ENCODE data around the gene WBP11.

Gene WBP11

GRCh38 chr12:14825256-14825655 is 22.0 kb upstream of the WBP11 start:
- Histone ChIP-seq H3K36me3 (ENCODE audit: low read length) (no peaks in the 10 kb centered on the region), H3K9ac (ENCODE audit: low read length) (no peak overlapping the region), H3K27ac (ENCODE audit: low read depth, low read length) (no peak overlapping the region), H3K9me2 (replicated peaks; ENCODE audit: insufficient read depth, low read length) (no peaks in the 10 kb centered on the region), H3K4me3 (ENCODE audit: insufficient read depth, low read length, poor library complexity, severe bottlenecking) (no peak overlapping the region), H3K4me2 (ENCODE audit: low read depth, low read length, poor library complexity, severe bottlenecking) (no peak overlapping the region), H3K9me3 (ENCODE audit: insufficient read depth, low read length) (no peaks in the 10 kb centered on the region), H4K20me1 (ENCODE audit: low read depth, low read length) (no peaks in the 10 kb centered on the region), H2AFZ (ENCODE audit: low read depth, low read length, severe bottlenecking) (no peak overlapping the region), H3K27me3 (ENCODE audit: low read length) (no peaks in the 10 kb centered on the region), H3F3A (ENCODE audit: insufficient read depth) (no peaks in the 10 kb centered on the region), H3K79me2 (ENCODE audit: insufficient read depth, low read length) (no peaks in the 10 kb centered on the region)
- TF ChIP-seq EZH2phosphoT487 (conservative IDR thresholded peaks at IDR 0.05; ENCODE audit: low read length) (no peak), CTCF (IDR thresholded peaks at IDR 0.05; ENCODE audit: insufficient read depth, low read length, poor library complexity, severe bottlenecking) (no peak)

DNA sequence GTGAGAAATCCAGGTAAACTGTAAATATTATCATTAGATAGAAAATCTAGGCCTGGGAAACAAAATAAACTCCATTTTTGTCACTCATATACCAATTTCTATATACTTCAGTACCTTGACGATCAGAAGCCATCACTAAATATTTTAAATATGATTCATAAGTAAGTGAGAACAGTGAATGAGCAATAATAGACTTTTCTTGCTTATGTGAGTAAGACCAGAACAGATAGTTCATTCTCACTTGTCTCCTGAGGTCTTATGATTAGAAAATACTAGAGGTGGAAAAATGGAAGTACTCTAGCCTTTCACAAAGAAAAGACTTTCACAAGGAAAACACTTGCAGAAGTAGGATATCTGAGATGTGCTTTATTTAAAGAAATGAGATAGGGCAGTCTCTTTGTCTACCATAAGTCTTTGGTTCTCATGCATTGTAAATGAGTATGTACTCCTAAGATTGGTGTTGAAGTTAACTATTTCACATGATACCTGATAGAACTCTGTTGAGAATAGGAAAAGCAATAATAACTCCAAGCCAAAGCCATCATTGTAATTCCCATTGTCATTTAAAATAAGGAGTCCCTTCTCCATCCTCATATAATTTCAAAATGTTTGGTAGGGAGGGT is 20.8 kb upstream of the WBP11 start:
- no peak overlapping the region for H2AFZ ChIP-seq (ENCODE audit: low read depth, low read length, severe bottlenecking)
- H3K27me3 ChIP-seq (ENCODE audit: low read length) = no peaks in the 10 kb centered on the region
- H3K27ac ChIP-seq (ENCODE audit: low read depth, low read length) = no peak overlapping the region
- no peak overlapping the region for H3K4me2 ChIP-seq (ENCODE audit: low read depth, low read length, poor library complexity, severe bottlenecking)
- no peaks in the 10 kb centered on the region for H3K36me3 ChIP-seq (ENCODE audit: low read length)
- no peak overlapping the region for H3K9ac ChIP-seq (ENCODE audit: low read length)
- no peak overlapping the region for H3K4me3 ChIP-seq (ENCODE audit: insufficient read depth, low read length, poor library complexity, severe bottlenecking)
- no peaks in the 10 kb centered on the region for H3F3A ChIP-seq (ENCODE audit: insufficient read depth)
- no peak for TF ChIP-seq CTCF (IDR thresholded peaks at IDR 0.05; ENCODE audit: insufficient read depth, low read length, poor library complexity, severe bottlenecking)
- TF ChIP-seq EZH2phosphoT487 (conservative IDR thresholded peaks at IDR 0.05; ENCODE audit: low read length) = no peak
- no peaks in the 10 kb centered on the region for H4K20me1 ChIP-seq (ENCODE audit: low read depth, low read length)
- no peaks in the 10 kb centered on the region for H3K79me2 ChIP-seq (ENCODE audit: insufficient read depth, low read length)
- H3K9me2 ChIP-seq (replicated peaks; ENCODE audit: insufficient read depth, low read length) = no peaks in the 10 kb centered on the region
- no peaks in the 10 kb centered on the region for H3K9me3 ChIP-seq (ENCODE audit: insufficient read depth, low read length)

GRCh38 chr12:14814014-14814413 is 10.7 kb upstream of the WBP11 start, which contains the start of gene SMCO3:
Gene SMCO3, minus strand, starts transcription at chr12:14814182. Its CDS starts 7,502 bp downstream, at chr12:14806680.
- no peak within 1 kb of the TSS for H3K9ac ChIP-seq (ENCODE audit: low read length)
- H3K9me2 ChIP-seq (replicated peaks; ENCODE audit: insufficient read depth, low read length) = no peaks in the 10 kb centered on the region
- H3K27ac ChIP-seq (ENCODE audit: low read depth, low read length) = no peak within 1 kb of the TSS
- H2AFZ ChIP-seq (ENCODE audit: low read depth, low read length, severe bottlenecking) = no peak within 1 kb of the TSS
- H3K4me2 ChIP-seq (ENCODE audit: low read depth, low read length, poor library complexity, severe bottlenecking) = no peak within 1 kb of the TSS
- TF ChIP-seq EZH2phosphoT487 (conservative IDR thresholded peaks at IDR 0.05; ENCODE audit: low read length) = no peak
- TF ChIP-seq CTCF (IDR thresholded peaks at IDR 0.05; ENCODE audit: insufficient read depth, low read length, poor library complexity, severe bottlenecking) = no peak
- no peaks in the 10 kb centered on the region for H4K20me1 ChIP-seq (ENCODE audit: low read depth, low read length)
- H3K79me2 ChIP-seq (ENCODE audit: insufficient read depth, low read length) = no peaks in the 10 kb centered on the region
- no peaks in the 10 kb centered on the region for H3K36me3 ChIP-seq (ENCODE audit: low read length)
- no peaks in the 10 kb centered on the region for H3K9me3 ChIP-seq (ENCODE audit: insufficient read depth, low read length)
- no peaks in the 10 kb centered on the region for H3F3A ChIP-seq (ENCODE audit: insufficient read depth)
- H3K27me3 ChIP-seq (ENCODE audit: low read length) = no peaks in the 10 kb centered on the region
- no peak within 1 kb of the TSS for H3K4me3 ChIP-seq (ENCODE audit: insufficient read depth, low read length, poor library complexity, severe bottlenecking)
